Endothelial cell of umbilical vein (primary cell): ENCODE measurements around the gene TM9SF2. TPM values are rescaled to one million over a fixed set of nuclear protein-coding genes. Genes with fewer than 3 reads are reported as not detected.

Experiments used
- BruUV-seq: library from RNA; stranded (reverse); fragments of 400-500 nt; replicated peaks from 2 replicates; lab custom pipeline; 2021; lab: Mats Ljungman, UMichigan
- CTCF ChIA-PET: fragments of 300-600, 350-600 bp; sonication (Branson Sonifier 250); formaldehyde crosslinking; loops from one replicate; lab custom pipeline; 2021; ENCODE audit warnings: antibody characterized with exemption, inconsistent platforms; lab: Charles Lee
- POLR2A ChIA-PET: fragments of 300-600, 350-600 bp; sonication (Branson Sonifier 250); formaldehyde crosslinking; loops from one replicate; lab custom pipeline; 2021; ENCODE audit warnings: antibody characterized with exemption, inconsistent platforms; lab: Charles Lee
- DNase-seq: peaks from one replicate; pipeline ENCODE4 v3.0.0-alpha.2; 2011; ENCODE audit warnings: low read depth, low spot score
- FAIRE-seq: peaks from 2 replicates; lab custom pipeline; 2011; peaks lifted over from hg19 to GRCh38; lab: Jason Lieb, UNC
- H2AFZ ChIP-seq: 2 replicates; pipeline ENCODE4 v1.6.0; 2012; ENCODE audit warnings: low read depth, low read length, control low read depth, inconsistent platforms
- H3K27ac ChIP-seq: 2 replicates; pipeline ENCODE4 v1.5.1; 2011; ENCODE audit warnings: low read depth, mild to moderate bottlenecking, control low read depth, low read length, moderate library complexity; ENCODE audit not compliant: insufficient read depth
- H3K27me3 ChIP-seq, 2 experiments: 2 replicates each; pipeline versions ENCODE4 v1.6.0 to v1.6.1; 2011; ENCODE audit warnings: low read length in 2 of 2, mixed read lengths in 1 of 2; ENCODE audit not compliant: control insufficient read depth in 2 of 2, insufficient read depth in 2 of 2
- H3K36me3 ChIP-seq, 2 experiments: 2 replicates in 1 of 2; 3 replicates in 1 of 2; pipeline ENCODE4 v1.5.1; 2011; ENCODE audit warnings: low read length in 2 of 2, mild to moderate bottlenecking in 1 of 2, moderate library complexity in 1 of 2; ENCODE audit not compliant: control insufficient read depth in 2 of 2, insufficient read depth in 2 of 2; ENCODE audit errors: extremely low read depth in 1 of 2
- H3K4me1 ChIP-seq: 3 replicates; pipeline ENCODE4 v1.5.1; 2011; ENCODE audit warnings: mild to moderate bottlenecking, low read length; ENCODE audit not compliant: control insufficient read depth, insufficient read depth; ENCODE audit errors: extremely low read depth
- H3K4me2 ChIP-seq: 2 replicates; pipeline ENCODE4 v1.6.1; 2011; ENCODE audit warnings: low read length, control low read depth, mixed read lengths; ENCODE audit not compliant: insufficient read depth
- H3K4me3 ChIP-seq, 3 experiments: fragments of 200-600 bp in 1 of 3; sonication (generic), shearing (Covaris generic) in 1 of 3; replicated peaks in 1 of 3; 2 replicates each; pipeline ENCODE4 v1.5.1; 2011 to 2016; ENCODE audit warnings: control low read depth in 3 of 3, low read length in 3 of 3, mild to moderate bottlenecking in 2 of 3, inconsistent platforms in 1 of 3, low read depth in 1 of 3, moderate library complexity in 1 of 3; ENCODE audit not compliant: insufficient read depth in 1 of 3
- H3K79me2 ChIP-seq: 2 replicates; pipeline ENCODE4 v1.6.0; 2012; ENCODE audit warnings: low read length, inconsistent platforms; ENCODE audit not compliant: control insufficient read depth, insufficient read depth
- H3K9ac ChIP-seq: replicated peaks from 2 replicates; pipeline ENCODE3; 2011; ENCODE audit warnings: low read length, control low read depth; ENCODE audit not compliant: insufficient read depth; ENCODE audit errors: extremely low read depth
- H3K9me1 ChIP-seq: replicated peaks from 3 replicates; pipeline ENCODE4 v1.6.0; 2011; ENCODE audit warnings: mild to moderate bottlenecking, low read length; ENCODE audit not compliant: control insufficient read depth, insufficient read depth; ENCODE audit errors: extremely low read depth
- H3K9me3 ChIP-seq: replicated peaks from 2 replicates; pipeline ENCODE4 v1.5.1; 2012; ENCODE audit warnings: low read length, inconsistent platforms; ENCODE audit not compliant: control insufficient read depth, insufficient read depth
- H4K20me1 ChIP-seq: replicated peaks from 2 replicates; pipeline ENCODE3; 2011; ENCODE audit warnings: mild to moderate bottlenecking, low read length; ENCODE audit not compliant: control insufficient read depth, insufficient read depth; ENCODE audit errors: extremely low read depth
- EZH2 ChIP-seq: IDR thresholded peaks from 2 replicates; pipeline ENCODE4 v1.6.1; 2012; ENCODE audit warnings: borderline replicate concordance, low read depth, mild to moderate bottlenecking, moderate library complexity, low read length, inconsistent platforms; ENCODE audit not compliant: severe bottlenecking
- FOS ChIP-seq: IDR thresholded peaks from 2 replicates; pipeline ENCODE4 v1.6.1; 2011; ENCODE audit warnings: mild to moderate bottlenecking, low read length, moderate library complexity, borderline replicate concordance; ENCODE audit not compliant: insufficient read depth
- GATA2 ChIP-seq: IDR thresholded peaks from 2 replicates; pipeline ENCODE4 v1.7.0; 2011; ENCODE audit warnings: low read depth, mild to moderate bottlenecking, moderate library complexity, mixed read lengths, low read length; ENCODE audit not compliant: insufficient read length, insufficient read depth
- JUN ChIP-seq: IDR thresholded peaks from 2 replicates; pipeline ENCODE4 v1.6.1; 2011; ENCODE audit warnings: borderline replicate concordance, low read depth; ENCODE audit not compliant: insufficient read length, insufficient read depth
- MYC ChIP-seq: IDR thresholded peaks from one replicate; pipeline ENCODE4 v1.6.1; 2011; ENCODE audit warnings: mild to moderate bottlenecking, low read depth, low read length
- POLR2A ChIP-seq: IDR thresholded peaks from 2 replicates; pipeline ENCODE4 v1.6.1; 2012; ENCODE audit warnings: low read depth, mild to moderate bottlenecking, control low read depth, low read length
- POLR2AphosphoS5 ChIP-seq: IDR thresholded peaks from 2 replicates; pipeline ENCODE4 v1.6.1; 2012; ENCODE audit warnings: low read depth, mild to moderate bottlenecking, control low read depth, low read length, moderate library complexity; ENCODE audit not compliant: insufficient read depth
- dilution Hi-C: fragments of 300-500 bp; cut with MboI; formaldehyde crosslinking; loops from one replicate; pipeline ENCODE4 v1.15.0; 2019; ENCODE audit warnings: low sequenced_read_pairs; ENCODE audit not compliant: extremely low pct_ligation_motif_present
- intact Hi-C: fragments of 100-400 bp; cut with micrococcal nuclease; formaldehyde crosslinking; loops from one replicate; pipeline ENCODE4 v1.10.0; 2022
- polyA plus RNA-seq, 4 experiments: library from polyadenylated mRNA; depleted of rRNA in 3 of 4; stranded (reverse) in 3 of 4; unstranded in 1 of 4; fragments of >200 nt; gene quantifications; 2 replicates each; pipeline versions ENCODE4 v1.2.1 to v1.2.3, GENCODE V29; 2011 to 2012; ENCODE audit warnings: missing spikeins in 1 of 4
- total RNA-seq: library from RNA; stranded (reverse); gene quantifications from 2 replicates; pipeline ENCODE4 v1.2.3, GENCODE V29; 2021
- TF ChIP-seq, protein P1 (sequence below), 2 donors: IDR thresholded peaks; 1 replicate in 1 of 2; 2 replicates in 1 of 2; pipeline ENCODE4 v1.5.1; 2011; ENCODE audit warnings: low read length in 2 of 2, mild to moderate bottlenecking in 2 of 2, moderate library complexity in 2 of 2, control low read depth in 1 of 2, inconsistent platforms in 1 of 2, low read depth in 1 of 2; ENCODE audit not compliant: insufficient read depth in 1 of 2; ENCODE audit errors: extremely low read depth in 1 of 2
- TF ChIP-seq, protein P2 (sequence below): IDR thresholded peaks from 2 replicates; pipeline ENCODE4 v1.6.1; 2011; ENCODE audit not compliant: insufficient read depth, insufficient read length

TM9SF2 gene
- total and polyA plus RNA-seq, 2 donors (not counting 3 experiments of a cell fraction or from before 2014, with no cell fraction given), result 76.0 to 90.0 TPM

DNA sequence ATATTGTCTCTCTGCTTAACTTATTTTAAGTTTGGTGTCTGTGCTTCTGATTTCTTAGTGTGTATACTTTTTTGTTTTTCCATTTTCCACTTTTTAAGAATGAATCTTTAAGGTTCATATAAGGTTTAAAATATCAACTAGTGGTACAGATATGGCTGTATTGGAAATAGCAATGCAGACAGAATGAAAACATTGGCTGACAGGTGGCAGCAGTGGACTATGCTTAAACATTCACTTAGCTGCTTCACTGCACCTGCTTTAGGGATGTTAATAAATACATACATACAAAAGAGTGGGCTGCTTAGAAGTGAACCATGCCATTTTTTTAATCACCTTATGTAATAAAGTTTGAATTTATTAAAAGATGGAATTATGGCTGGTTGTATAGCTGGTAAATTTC, 27.3 kb downstream of the TM9SF2 start:
- FAIRE-seq (no peak), DNase-seq (peak; percentile 24)
- TF ChIP-seq MYC (no peak), EZH2 (no peak), POLR2A (no peak), FOS (no peak), GATA2 (no peak), JUN (no peak), POLR2AphosphoS5 (no peak)
- TF ChIP-seq, protein P1, sequence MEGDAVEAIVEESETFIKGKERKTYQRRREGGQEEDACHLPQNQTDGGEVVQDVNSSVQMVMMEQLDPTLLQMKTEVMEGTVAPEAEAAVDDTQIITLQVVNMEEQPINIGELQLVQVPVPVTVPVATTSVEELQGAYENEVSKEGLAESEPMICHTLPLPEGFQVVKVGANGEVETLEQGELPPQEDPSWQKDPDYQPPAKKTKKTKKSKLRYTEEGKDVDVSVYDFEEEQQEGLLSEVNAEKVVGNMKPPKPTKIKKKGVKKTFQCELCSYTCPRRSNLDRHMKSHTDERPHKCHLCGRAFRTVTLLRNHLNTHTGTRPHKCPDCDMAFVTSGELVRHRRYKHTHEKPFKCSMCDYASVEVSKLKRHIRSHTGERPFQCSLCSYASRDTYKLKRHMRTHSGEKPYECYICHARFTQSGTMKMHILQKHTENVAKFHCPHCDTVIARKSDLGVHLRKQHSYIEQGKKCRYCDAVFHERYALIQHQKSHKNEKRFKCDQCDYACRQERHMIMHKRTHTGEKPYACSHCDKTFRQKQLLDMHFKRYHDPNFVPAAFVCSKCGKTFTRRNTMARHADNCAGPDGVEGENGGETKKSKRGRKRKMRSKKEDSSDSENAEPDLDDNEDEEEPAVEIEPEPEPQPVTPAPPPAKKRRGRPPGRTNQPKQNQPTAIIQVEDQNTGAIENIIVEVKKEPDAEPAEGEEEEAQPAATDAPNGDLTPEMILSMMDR (IDR thresholded peaks at IDR 0.05; ENCODE audit: extremely low read depth in 1 of 2, insufficient read depth in 1 of 2, low read depth in 1 of 2, low read length in 2 of 2), result no peak
- TF ChIP-seq, protein P2, sequence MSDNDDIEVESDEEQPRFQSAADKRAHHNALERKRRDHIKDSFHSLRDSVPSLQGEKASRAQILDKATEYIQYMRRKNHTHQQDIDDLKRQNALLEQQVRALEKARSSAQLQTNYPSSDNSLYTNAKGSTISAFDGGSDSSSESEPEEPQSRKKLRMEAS, result no peak
- no peaks in the 10 kb centered on the region for H3K79me2 ChIP-seq
- no peak overlapping the region for H3K9ac ChIP-seq
- CTCF ChIA-PET, result interaction anchor here (0.7 to 1.2 kb wide), 2 partner anchors 12 to 77 kb away, joined by 3 to 4 read pairs; no protein-coding TSS in a partner anchor
- POLR2A ChIA-PET, result no interaction called here
- no peak overlapping the region for H3K4me3 ChIP-seq
- peaks cover 5% of the 10 kb centered on the region in 2 experiments for H3K36me3 ChIP-seq
- intact Hi-C loops (loop anchor here (5.0 kb wide), 1 partner anchor 84 kb away; no protein-coding TSS in a partner anchor), dilution Hi-C loops (no loop called here)
- no peak overlapping the region for H2AFZ ChIP-seq
- H3K9me3 ChIP-seq, result no peaks in the 10 kb centered on the region
- H3K4me2 ChIP-seq, result no peak overlapping the region
- H3K27ac ChIP-seq, result no peak overlapping the region
- H3K9me1 ChIP-seq, result no peaks in the 10 kb centered on the region
- no TSS peak for BruUV-seq
- H4K20me1 ChIP-seq, result no peaks in the 10 kb centered on the region
- no peaks in the 10 kb centered on the region for H3K27me3 ChIP-seq
- H3K4me1 ChIP-seq, result no peaks in the 10 kb centered on the region
